Fibroblast of villous mesenchyme (primary cell): ENCODE data around the gene KLK6. TPM values are rescaled to one million over a fixed set of nuclear protein-coding genes. Genes with fewer than 3 reads are reported as not detected.
"Not testable (repeated sequence)": the region's sequence is repeated elsewhere in the genome, so short reads cannot be mapped to it uniquely, and the experiment has no call there.

Experiments used
- DNase-seq: peaks from one replicate; pipeline ENCODE4 v3.0.0-alpha.2; 2010; ENCODE audit warnings: low read depth
- H3K4me3 ChIP-seq: 2 replicates; pipeline ENCODE4 v1.5.1; 2011; ENCODE audit warnings: low read depth, mild to moderate bottlenecking, low read length
- CTCF ChIP-seq: IDR thresholded peaks from 2 replicates; pipeline ENCODE4 v1.5.1; 2012; ENCODE audit warnings: low read depth, mild to moderate bottlenecking, low read length; ENCODE audit not compliant: insufficient read depth
- total RNA-seq: library from RNA; depleted of rRNA; stranded (reverse); fragments of >200 nt; gene quantifications from 2 replicates; pipeline ENCODE4 v1.2.3, GENCODE V29; 2012

The KLK6 gene
- total RNA-seq, 1 donor = not detected

- H3K4me3 ChIP-seq = no peak overlapping the region
- TF ChIP-seq CTCF = no peak
- no peak for DNase-seq
These were observed 28.7 kb upstream of the KLK6 start for GRCh38 chr19:50998061-50998460.

DNA sequence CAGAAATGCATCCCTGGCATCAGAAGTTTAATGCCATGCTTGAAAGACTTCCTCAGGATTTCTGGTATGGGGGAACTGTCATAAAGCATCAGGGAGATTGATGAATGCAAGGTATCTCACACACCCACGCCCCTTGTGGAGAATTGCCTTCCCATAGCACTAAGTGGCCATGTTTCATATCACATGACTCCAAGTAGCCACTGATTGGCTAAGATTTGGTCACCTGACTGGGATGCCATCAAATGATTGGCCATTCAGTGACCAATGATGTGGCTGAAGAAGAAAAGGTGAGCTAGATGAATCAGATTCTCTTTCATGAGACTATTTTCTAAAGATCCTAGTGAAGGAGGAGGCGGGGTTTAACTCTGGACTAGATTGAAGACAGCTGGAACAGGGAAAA is 24.7 kb upstream of the KLK6 start:
- DNase-seq = no peak
- no peak overlapping the region for H3K4me3 ChIP-seq
- TF ChIP-seq CTCF = no peak

DNA sequence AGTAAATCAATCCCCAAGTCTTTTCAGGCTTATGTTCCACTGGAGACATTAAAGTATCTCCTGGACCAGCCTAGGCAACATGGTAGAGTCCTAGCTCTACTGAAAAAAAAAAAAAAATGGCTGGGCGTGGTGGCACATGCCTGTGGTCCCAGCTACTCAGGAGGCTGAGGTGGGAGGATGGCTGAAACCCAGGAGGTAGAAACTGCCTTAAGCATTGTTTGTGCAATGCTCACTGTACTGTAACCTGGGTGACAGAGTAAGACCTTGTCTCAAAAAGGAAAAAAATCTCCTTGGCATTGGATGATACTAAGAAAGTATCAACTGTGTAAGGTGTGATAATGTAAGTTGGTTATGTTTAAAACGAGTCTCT is 23.3 kb upstream of the KLK6 start:
- no peak for DNase-seq
- TF ChIP-seq CTCF = no peak
- no peak overlapping the region for H3K4me3 ChIP-seq

DNA sequence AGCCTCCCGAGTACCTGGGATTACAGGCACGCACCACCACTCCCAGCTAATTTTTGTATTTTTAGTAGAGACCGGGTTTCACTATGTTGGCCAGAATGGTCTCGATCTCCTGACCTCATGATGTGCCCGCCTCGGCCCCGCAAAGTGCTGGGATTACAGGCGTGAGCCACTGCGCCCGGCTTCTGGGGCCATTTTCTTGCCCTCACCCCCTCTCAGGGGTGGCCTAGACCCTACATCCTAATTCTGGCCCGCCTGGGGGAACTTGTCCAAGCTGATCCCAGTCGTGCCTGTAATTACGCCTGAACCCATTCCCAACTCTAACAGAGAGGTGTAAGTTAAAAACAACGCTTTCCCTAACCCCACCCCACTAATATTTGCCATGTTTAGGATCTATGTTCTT is 15.0 kb upstream of the KLK6 start:
- not testable (repeated sequence) for DNase-seq, H3K4me3 ChIP-seq

DNA sequence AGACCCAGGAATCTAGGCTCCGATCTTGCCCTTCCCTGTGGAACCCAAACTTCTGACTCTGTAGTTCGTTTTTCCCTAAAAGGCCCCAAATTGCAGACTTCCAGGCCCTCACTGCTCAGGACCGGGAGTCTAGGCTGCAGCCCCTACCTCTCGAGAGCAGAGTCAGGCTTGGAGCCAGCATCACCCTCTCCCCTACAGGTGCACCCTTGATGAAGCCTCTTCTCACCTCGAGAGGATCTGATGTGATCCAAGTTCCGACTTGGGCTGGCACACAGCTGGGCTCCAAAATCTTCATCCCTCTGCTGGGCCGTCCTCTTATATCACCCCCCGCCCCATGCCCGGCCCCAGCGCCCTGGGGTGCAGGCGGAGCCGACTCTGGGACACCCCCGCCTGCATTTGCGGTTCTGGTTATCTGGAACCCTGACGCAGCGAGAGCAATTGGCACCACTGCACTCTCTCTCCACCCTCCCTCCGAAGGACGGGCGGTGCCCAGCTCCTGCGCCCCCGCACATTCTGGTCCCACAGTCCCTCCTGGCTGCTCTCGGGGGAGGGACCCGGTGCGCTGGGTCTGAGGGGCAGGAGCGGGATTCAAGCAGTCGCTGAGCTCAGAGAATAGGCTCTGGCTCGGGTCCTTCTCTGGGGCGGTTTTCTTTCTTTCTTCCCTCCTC is 14.4 kb upstream of the KLK6 start, which contains the start of gene KLK7:
Gene KLK7 (minus strand): TSS at position 293 of the 668 bp plus-strand sequence. CDS start 1,518 bp downstream, outside the sequence.
- no peak within 1 kb of the TSS for H3K4me3 ChIP-seq
- no peak for TF ChIP-seq CTCF
- no peak for DNase-seq

DNA sequence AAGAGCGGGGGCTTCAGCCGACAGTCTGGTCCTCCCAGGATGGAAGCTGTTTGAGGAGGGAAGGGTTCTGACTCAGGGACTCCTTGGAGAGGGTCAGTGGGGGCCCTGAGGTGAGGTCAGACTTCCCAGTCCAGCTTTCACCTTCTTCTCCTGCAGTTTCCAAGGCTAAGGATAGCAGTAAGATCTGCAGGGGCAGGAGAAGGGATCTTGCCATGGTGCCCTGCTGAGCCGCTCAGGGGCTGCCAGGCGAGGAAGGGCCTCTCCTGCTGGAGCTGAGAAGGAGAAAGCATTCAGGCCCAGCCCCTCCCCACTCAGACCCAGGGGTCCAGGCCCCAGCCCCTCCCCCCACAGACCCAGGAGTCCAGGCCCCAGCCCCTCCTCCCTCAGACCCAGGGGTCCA is 12.8 kb upstream of the KLK6 start:
- no peak for TF ChIP-seq CTCF
- H3K4me3 ChIP-seq = no peak overlapping the region
- no peak for DNase-seq

- no peak overlapping the region for H3K4me3 ChIP-seq
- DNase-seq = no peak
- TF ChIP-seq CTCF = no peak
These were observed 12.3 kb upstream of the KLK6 start for GRCh38 chr19:50981587-50982146.
